HCT116 (cell line): ENCODE measurements around the gene UMAD1. TPM values are rescaled to one million over a fixed set of nuclear protein-coding genes. Genes with fewer than 3 reads are reported as not detected.

Experiments used
- ATAC-seq: fragments of 200-7000 bp; cut with Tn5 transposase; 2 replicates; pipeline ENCODE4 v1.9.1; 2020; ENCODE audit warnings: mild to moderate bottlenecking, moderate library complexity
- BruUV-seq: library from RNA; stranded (reverse); fragments of 400-500 nt; replicated peaks from 2 replicates; lab custom pipeline; 2021; lab: Mats Ljungman, UMichigan
- CTCF ChIA-PET: fragments of 300-600 bp; sonication (Branson Sonifier 250); formaldehyde crosslinking; loops from one replicate; lab custom pipeline; 2021; ENCODE audit warnings: antibody characterized with exemption; lab: Charles Lee
- POLR2A ChIA-PET: fragments of 300-600, 350-600 bp; sonication (Branson Sonifier 250); formaldehyde crosslinking; loops from one replicate; lab custom pipeline; 2021; ENCODE audit warnings: antibody characterized with exemption; lab: Charles Lee
- RAD21 ChIA-PET, 2 experiments: fragments of 300-600 bp; sonication (Branson Sonifier 250); formaldehyde crosslinking; loops; one replicate each; lab custom pipeline; 2023; ENCODE audit warnings: low total read pairs in 2 of 2; ENCODE audit not compliant: uncharacterized antibody in 2 of 2, unreplicated experiment in 2 of 2, low non-redundant PET in 1 of 2; lab: Charles Lee
- DNase-seq: peaks from one replicate; pipeline ENCODE4 v3.0.0-alpha.2; 2010; ENCODE audit warnings: low read depth, low spot score
- H2AFZ ChIP-seq: fragments of 200-600 bp; shearing (Covaris generic), sonication (generic); 2 replicates; pipeline ENCODE4 v1.6.1; 2017; ENCODE audit warnings: low read depth, mixed run types, mixed read lengths, antibody characterized with exemption, low read length; ENCODE audit not compliant: poor library complexity, severe bottlenecking
- H3K27ac ChIP-seq: 2 replicates; pipeline ENCODE4 v1.5.1; 2012; ENCODE audit warnings: low read depth, low read length
- H3K27me3 ChIP-seq: fragments of 200-600 bp; sonication (generic); 2 replicates; pipeline ENCODE4 v1.6.1; 2016; ENCODE audit warnings: mixed run types, low read length, mixed read lengths; ENCODE audit not compliant: insufficient read depth
- H3K36me3 ChIP-seq, 2 experiments: fragments of 200-500 bp in 1 of 2; fragments of 200-600 bp in 1 of 2; sonication (Bioruptor generic) in 1 of 2; sonication (generic) in 1 of 2; 2 replicates each; pipeline versions ENCODE4 v1.5.1 to v1.6.1; 2014 to 2016; ENCODE audit warnings: low read length in 2 of 2, inconsistent platforms in 1 of 2, mixed read lengths in 1 of 2, mixed run types in 1 of 2; ENCODE audit not compliant: insufficient read depth in 2 of 2, control insufficient read depth in 1 of 2
- H3K4me1 ChIP-seq, 2 experiments: fragments of 200-600 bp in 1 of 2; sonication (generic) in 1 of 2; 2 replicates each; pipeline versions ENCODE4 v1.5.1 to v1.6.1; 2012 to 2017; ENCODE audit warnings: low read length in 2 of 2, inconsistent platforms in 1 of 2, mild to moderate bottlenecking in 1 of 2, mixed read lengths in 1 of 2, mixed run types in 1 of 2, moderate library complexity in 1 of 2; ENCODE audit not compliant: insufficient read depth in 2 of 2, control insufficient read depth in 1 of 2
- H3K4me2 ChIP-seq: fragments of 200-600 bp; sonication (generic); 2 replicates; pipeline ENCODE4 v1.6.1; 2017; ENCODE audit warnings: mixed run types, low read length, mixed read lengths
- H3K4me3 ChIP-seq, 2 experiments: fragments of 200-600 bp in 1 of 2; sonication (generic) in 1 of 2; replicated peaks in 1 of 2; 2 replicates each; pipeline ENCODE4 v1.5.1; 2011 to 2016; ENCODE audit warnings: low read length in 2 of 2, control low read depth in 1 of 2, low read depth in 1 of 2, mild to moderate bottlenecking in 1 of 2, mixed read lengths in 1 of 2, mixed run types in 1 of 2
- H3K79me2 ChIP-seq: fragments of 200-600 bp; sonication (generic); 2 replicates; pipeline ENCODE4 v1.6.1; 2017; ENCODE audit warnings: mild to moderate bottlenecking, mixed run types, low read length, moderate library complexity, mixed read lengths; ENCODE audit not compliant: insufficient read depth
- H3K9ac ChIP-seq: fragments of 200-600 bp; sonication (generic); 2 replicates; pipeline ENCODE4 v1.6.1; 2016; ENCODE audit warnings: low read length, mixed read lengths
- H3K9me2 ChIP-seq: fragments of 200-600 bp; sonication (generic), shearing (Covaris generic); 2 replicates; pipeline ENCODE4 v1.6.1; 2017; ENCODE audit warnings: mixed run types, mild to moderate bottlenecking, moderate library complexity; ENCODE audit not compliant: insufficient read depth
- H3K9me3 ChIP-seq, 2 experiments: fragments of 200-500 bp in 1 of 2; fragments of 200-600 bp in 1 of 2; sonication (Bioruptor generic) in 1 of 2; sonication (generic) in 1 of 2; 2 replicates each; pipeline ENCODE4 v1.6.1; 2014 to 2017; ENCODE audit warnings: low read length in 2 of 2, mixed read lengths in 2 of 2, inconsistent platforms in 1 of 2, low read depth in 1 of 2, mild to moderate bottlenecking in 1 of 2, mixed run types in 1 of 2, moderate library complexity in 1 of 2; ENCODE audit not compliant: control insufficient read depth in 1 of 2, insufficient read depth in 1 of 2
- H4K20me1 ChIP-seq: fragments of 200-600 bp; sonication (generic), shearing (Covaris generic); 2 replicates; pipeline ENCODE4 v1.6.1; 2017; ENCODE audit warnings: mixed run types, mild to moderate bottlenecking, moderate library complexity; ENCODE audit not compliant: insufficient read depth
- CBX3 ChIP-seq: IDR thresholded peaks from 2 replicates; pipeline ENCODE4 v1.6.1; 2012; ENCODE audit warnings: low read depth
- CEBPB ChIP-seq: IDR thresholded peaks from 2 replicates; pipeline ENCODE4 v1.6.1; 2012; ENCODE audit warnings: low read depth
- EGR1 ChIP-seq: IDR thresholded peaks from 2 replicates; pipeline ENCODE4 v1.6.1; 2012; ENCODE audit warnings: low read depth
- ELF1 ChIP-seq: IDR thresholded peaks from 2 replicates; pipeline ENCODE4 v1.6.1; 2012; ENCODE audit warnings: low read depth, borderline replicate concordance
- EZH2 ChIP-seq: fragments of 200-600 bp; sonication (generic); IDR thresholded peaks from 2 replicates; pipeline ENCODE4 v1.6.1; 2017; ENCODE audit warnings: antibody characterized with exemption, mixed run types
- JUND ChIP-seq: IDR thresholded peaks from 2 replicates; pipeline ENCODE4 v1.6.1; 2012
- POLR2A ChIP-seq: IDR thresholded peaks from 2 replicates; pipeline ENCODE4 v1.7.0; 2011; ENCODE audit warnings: borderline replicate concordance; ENCODE audit not compliant: insufficient read depth, insufficient read length; ENCODE audit errors: extremely low read depth
- POLR2AphosphoS5 ChIP-seq: IDR thresholded peaks from 2 replicates; pipeline ENCODE4 v1.6.1; 2011; ENCODE audit warnings: mild to moderate bottlenecking, low read depth, low read length, moderate library complexity
- SIN3A ChIP-seq: IDR thresholded peaks from 2 replicates; pipeline ENCODE4 v1.6.1; 2012; ENCODE audit warnings: low read depth
- TCF7L2 ChIP-seq: IDR thresholded peaks from 2 replicates; pipeline ENCODE4 v1.7.0; 2011; ENCODE audit warnings: borderline replicate concordance, inconsistent platforms; ENCODE audit not compliant: insufficient read depth, insufficient read length; ENCODE audit errors: extremely low read depth
- YY1 ChIP-seq: IDR thresholded peaks from 2 replicates; pipeline ENCODE4 v1.6.1; 2011; ENCODE audit warnings: low read length, low read depth, moderate library complexity, mild to moderate bottlenecking; ENCODE audit not compliant: insufficient replicate concordance; ENCODE audit errors: extremely low read depth
- ZNF274 ChIP-seq: fragments of 200-500 bp; sonication (Bioruptor generic); IDR thresholded peaks from 2 replicates; pipeline ENCODE4 v1.6.1; 2014; ENCODE audit warnings: mild to moderate bottlenecking, low read depth, low read length, inconsistent platforms
- intact Hi-C: fragments of 100-400 bp; cut with micrococcal nuclease; formaldehyde crosslinking; loops from 2 replicates; pipeline ENCODE4 v1.10.0; 2022
- total RNA-seq: library from RNA; stranded (reverse); gene quantifications from one replicate; pipeline ENCODE4 v1.2.1, GENCODE V29; 2021; ENCODE audit not compliant: unreplicated experiment

UMAD1 gene
- total RNA-seq, 1 experiment from 2014 or later: 12.7 TPM

GRCh38 chr7:7607010-7607409 lies 33.5 kb upstream of the UMAD1 start:
- ChIA-PET RAD21 (no interaction called here), CTCF (no interaction called here), POLR2A (no interaction called here)
- Histone ChIP-seq H3K9me3 (no peaks in the 10 kb centered on the region), H3K9ac (no peak overlapping the region), H3K79me2 (no peaks in the 10 kb centered on the region), H3K4me2 (no peak overlapping the region), H3K27ac (no peak overlapping the region), H3K9me2 (no peaks in the 10 kb centered on the region), H3K36me3 (peaks cover 2 to 10% of the 10 kb centered on the region in 2 experiments; a peak in 2 of 4 replicates), H3K4me1 (no peaks in the 10 kb centered on the region), H2AFZ (no peak overlapping the region), H3K4me3 (no peak overlapping the region), H3K27me3 (no peaks in the 10 kb centered on the region), H4K20me1 (no peaks in the 10 kb centered on the region)
- no peak for ATAC-seq
- intact Hi-C loops: no loop called here
- BruUV-seq: no TSS peak
- TF ChIP-seq CBX3 (no peak), EZH2 (no peak), ELF1 (no peak), POLR2AphosphoS5 (no peak), JUND (no peak), TCF7L2 (no peak), POLR2A (no peak), SIN3A (no peak), CEBPB (no peak), YY1 (no peak), ZNF274 (no peak)
- DNase-seq: no peak

- DNase-seq (no peak), ATAC-seq (no peak)
- Histone ChIP-seq H2AFZ (no peak overlapping the region), H3K9me3 (no peaks in the 10 kb centered on the region), H4K20me1 (no peaks in the 10 kb centered on the region), H3K4me2 (no peak overlapping the region), H3K36me3 (peaks cover 2 to 10% of the 10 kb centered on the region in 2 experiments; a peak in 2 of 4 replicates), H3K27ac (no peak overlapping the region), H3K27me3 (no peaks in the 10 kb centered on the region), H3K79me2 (no peaks in the 10 kb centered on the region), H3K4me1 (no peaks in the 10 kb centered on the region), H3K9ac (no peak overlapping the region), H3K9me2 (no peaks in the 10 kb centered on the region), H3K4me3 (no peak overlapping the region)
- CTCF ChIA-PET: no interaction called here
- intact Hi-C loops: no loop called here
- POLR2A ChIA-PET: no interaction called here
- RAD21 ChIA-PET: no interaction called here
- TF ChIP-seq SIN3A (no peak), POLR2A (no peak), EGR1 (no peak), ELF1 (no peak)
- BruUV-seq: no TSS peak
These were observed 31.2 kb upstream of the UMAD1 start for GRCh38 chr7:7609330-7609729.
